Fibroblast of lung (primary cell): ENCODE data around the gene GGCX. TPM values are rescaled to one million over a fixed set of nuclear protein-coding genes. Genes with fewer than 3 reads are reported as not detected.

Source experiments
- DNase-seq, 2 donors: peaks; one replicate each; pipeline versions ENCODE4 v3.0.0 to v3.0.0-alpha.2; 2010; ENCODE audit warnings: low read depth in 2 of 2
- H2AFZ ChIP-seq: 2 replicates; pipeline ENCODE4 v1.5.1; 2012; ENCODE audit warnings: low read length, control low read depth, inconsistent platforms
- H3K27ac ChIP-seq: 2 replicates; pipeline ENCODE4 v1.5.1; 2011; ENCODE audit warnings: low read length, control low read depth; ENCODE audit not compliant: insufficient read depth
- H3K27me3 ChIP-seq: 2 replicates; pipeline ENCODE4 v1.5.1; 2011; ENCODE audit warnings: mild to moderate bottlenecking, low read length; ENCODE audit not compliant: control insufficient read depth, insufficient read depth
- H3K36me3 ChIP-seq: 2 replicates; pipeline ENCODE4 v1.5.1; 2011; ENCODE audit warnings: low read length; ENCODE audit not compliant: control insufficient read depth, insufficient read depth
- H3K4me1 ChIP-seq: 2 replicates; pipeline ENCODE4 v1.5.1; 2011; ENCODE audit warnings: low read length; ENCODE audit not compliant: control insufficient read depth, insufficient read depth; ENCODE audit errors: extremely low read depth
- H3K4me2 ChIP-seq: 2 replicates; pipeline ENCODE4 v1.5.1; 2011; ENCODE audit warnings: low read length, control low read depth; ENCODE audit not compliant: insufficient read depth; ENCODE audit errors: extremely low read depth
- H3K4me3 ChIP-seq, 4 experiments: fragments of 200-600 bp in 1 of 4; sonication (generic) in 1 of 4; replicated peaks in 1 of 4; 2 replicates each; pipeline ENCODE4 v1.5.1; 2011 to 2016; ENCODE audit warnings: low read length in 4 of 4, low read depth in 3 of 4, mild to moderate bottlenecking in 3 of 4, control low read depth in 2 of 4, inconsistent platforms in 1 of 4, mixed read lengths in 1 of 4; ENCODE audit not compliant: insufficient read depth in 1 of 4; ENCODE audit errors: control extremely low read depth in 1 of 4
- H3K79me2 ChIP-seq: 2 replicates; pipeline ENCODE4 v1.5.1; 2012; ENCODE audit warnings: mild to moderate bottlenecking, low read length, inconsistent platforms; ENCODE audit not compliant: control insufficient read depth, insufficient read depth
- H3K9ac ChIP-seq: 2 replicates; pipeline ENCODE4 v1.5.1; 2011; ENCODE audit warnings: mild to moderate bottlenecking, low read length, control low read depth; ENCODE audit not compliant: insufficient read depth
- H3K9me3 ChIP-seq: 2 replicates; pipeline ENCODE4 v1.5.1; 2012; ENCODE audit warnings: low read depth, low read length; ENCODE audit not compliant: control insufficient read depth, insufficient read depth
- H4K20me1 ChIP-seq: 2 replicates; pipeline ENCODE4 v1.5.1; 2011; ENCODE audit warnings: low read length; ENCODE audit not compliant: control insufficient read depth, insufficient read depth; ENCODE audit errors: extremely low read depth
- EZH2 ChIP-seq: IDR thresholded peaks from 2 replicates; pipeline ENCODE4 v1.5.1; 2012; ENCODE audit warnings: low read length, control low read depth, mild to moderate bottlenecking; ENCODE audit errors: missing control alignments
- polyA plus RNA-seq, 2 donors: library from polyadenylated mRNA; depleted of rRNA in 1 of 2; stranded (reverse) in 1 of 2; unstranded in 1 of 2; fragments of >200 nt; gene quantifications; 2 replicates each; pipeline ENCODE4 v1.2.1, GENCODE V29; 2011 to 2012; ENCODE audit warnings: missing spikeins in 1 of 2
- total RNA-seq: library from RNA; depleted of rRNA; stranded (reverse); fragments of >200 nt; gene quantifications from 2 replicates; pipeline ENCODE4 v1.2.1, GENCODE V29; 2014
- TF ChIP-seq, protein P1 (sequence below), 2 donors: IDR thresholded peaks in 1 of 2; conservative IDR thresholded peaks in 1 of 2; 1 replicate in 1 of 2; 2 replicates in 1 of 2; pipeline ENCODE4 v1.5.1; 2011 to 2012; ENCODE audit warnings: low read length in 2 of 2, control low read depth in 1 of 2, inconsistent platforms in 1 of 2, low read depth in 1 of 2, mild to moderate bottlenecking in 1 of 2

Gene GGCX
- total and polyA plus RNA-seq, 2 donors (not counting 1 experiment from before 2014, with no cell fraction given), result 34.4 to 46.1 TPM

- no peak overlapping the region for H3K4me3 ChIP-seq
- H4K20me1 ChIP-seq, result no peaks in the 10 kb centered on the region
- H3K36me3 ChIP-seq, result no peaks in the 10 kb centered on the region
- no peak overlapping the region for H3K27ac ChIP-seq
- DNase-seq, result no peak
- TF ChIP-seq EZH2, result no peak
- TF ChIP-seq, protein P1, sequence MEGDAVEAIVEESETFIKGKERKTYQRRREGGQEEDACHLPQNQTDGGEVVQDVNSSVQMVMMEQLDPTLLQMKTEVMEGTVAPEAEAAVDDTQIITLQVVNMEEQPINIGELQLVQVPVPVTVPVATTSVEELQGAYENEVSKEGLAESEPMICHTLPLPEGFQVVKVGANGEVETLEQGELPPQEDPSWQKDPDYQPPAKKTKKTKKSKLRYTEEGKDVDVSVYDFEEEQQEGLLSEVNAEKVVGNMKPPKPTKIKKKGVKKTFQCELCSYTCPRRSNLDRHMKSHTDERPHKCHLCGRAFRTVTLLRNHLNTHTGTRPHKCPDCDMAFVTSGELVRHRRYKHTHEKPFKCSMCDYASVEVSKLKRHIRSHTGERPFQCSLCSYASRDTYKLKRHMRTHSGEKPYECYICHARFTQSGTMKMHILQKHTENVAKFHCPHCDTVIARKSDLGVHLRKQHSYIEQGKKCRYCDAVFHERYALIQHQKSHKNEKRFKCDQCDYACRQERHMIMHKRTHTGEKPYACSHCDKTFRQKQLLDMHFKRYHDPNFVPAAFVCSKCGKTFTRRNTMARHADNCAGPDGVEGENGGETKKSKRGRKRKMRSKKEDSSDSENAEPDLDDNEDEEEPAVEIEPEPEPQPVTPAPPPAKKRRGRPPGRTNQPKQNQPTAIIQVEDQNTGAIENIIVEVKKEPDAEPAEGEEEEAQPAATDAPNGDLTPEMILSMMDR (conservative IDR thresholded peaks at IDR 0.05 in 1 of 2, IDR thresholded peaks at IDR 0.05 in 1 of 2; ENCODE audit: low read depth in 1 of 2, low read length in 2 of 2), result no peak
- H3K4me1 ChIP-seq, result peaks cover 2% of the 10 kb centered on the region
- no peak overlapping the region for H3K9ac ChIP-seq
- H3K79me2 ChIP-seq, result no peaks in the 10 kb centered on the region
- H2AFZ ChIP-seq, result no peak overlapping the region
- H3K9me3 ChIP-seq, result no peaks in the 10 kb centered on the region
- no peaks in the 10 kb centered on the region for H3K27me3 ChIP-seq
- no peak overlapping the region for H3K4me2 ChIP-seq
Measured at GRCh38 chr2:85497944-85498630, 63.2 kb downstream of the GGCX start.

- no peaks in the 10 kb centered on the region for H3K9me3 ChIP-seq
- no peak overlapping the region for H3K9ac ChIP-seq
- H3K27me3 ChIP-seq, result no peaks in the 10 kb centered on the region
- no peak overlapping the region for H2AFZ ChIP-seq
- TF ChIP-seq, protein P1 (conservative IDR thresholded peaks at IDR 0.05 in 1 of 2, IDR thresholded peaks at IDR 0.05 in 1 of 2; ENCODE audit: low read depth in 1 of 2, low read length in 2 of 2), result no peak
- no peak for TF ChIP-seq EZH2
- no peaks in the 10 kb centered on the region for H3K79me2 ChIP-seq
- no peak overlapping the region for H3K4me2 ChIP-seq
- no peak overlapping the region for H3K27ac ChIP-seq
- H3K4me3 ChIP-seq, result no peak overlapping the region
- no peaks in the 10 kb centered on the region for H4K20me1 ChIP-seq
- no peaks in the 10 kb centered on the region for H3K36me3 ChIP-seq
- no peaks in the 10 kb centered on the region for H3K4me1 ChIP-seq
- no peak for DNase-seq
Measured at GRCh38 chr2:85496436-85496835, 64.9 kb downstream of the GGCX start.

Other genes with a start within 250 kb of the GGCX start
- 80.4 and 112 TPM in 2 replicates for gene TGOLN2, start 233.5 kb downstream of the GGCX start, total RNA-seq
- gene TGOLN2, start 233.5 kb downstream of the GGCX start, polyA plus RNA-seq, result 128 and 130 TPM in 2 replicates
- gene RETSAT, start 207.0 kb downstream of the GGCX start, total RNA-seq, result 61.6 and 87.0 TPM in 2 replicates
- gene RETSAT, start 207.0 kb downstream of the GGCX start, polyA plus RNA-seq, result 38.6 and 39.3 TPM in 2 replicates
- gene ELMOD3, start 206.7 kb downstream of the GGCX start, total RNA-seq, result 20.3 and 27.9 TPM in 2 replicates
- 11.8 and 13.0 TPM in 2 replicates for gene ELMOD3, start 206.7 kb downstream of the GGCX start, polyA plus RNA-seq
- gene CAPG, start 151.1 kb downstream of the GGCX start, total RNA-seq, result 105 and 193 TPM in 2 replicates
- gene CAPG, start 151.1 kb downstream of the GGCX start, polyA plus RNA-seq, result 43.8 and 159 TPM in 2 replicates
- 0.77 and 2.1 TPM in 2 replicates for gene SH2D6, start 142.8 kb downstream of the GGCX start, total RNA-seq
- gene SH2D6, start 142.8 kb downstream of the GGCX start, polyA plus RNA-seq, result 0.16 and 0.29 TPM in 2 replicates
- 176 and 270 TPM in 2 replicates for gene MAT2A, start 22.3 kb downstream of the GGCX start, total RNA-seq
- gene MAT2A, start 22.3 kb downstream of the GGCX start, polyA plus RNA-seq, result 334 and 369 TPM in 2 replicates
- gene VAMP8, start 16.1 kb upstream of the GGCX start, total RNA-seq, result 2.1 and 2.3 TPM in 2 replicates
- gene VAMP8, start 16.1 kb upstream of the GGCX start, polyA plus RNA-seq, result 17.7 and 80.6 TPM in 2 replicates
- gene VAMP5, start 22.9 kb upstream of the GGCX start, total RNA-seq, result 45.5 and 69.5 TPM in 2 replicates
- gene VAMP5, start 22.9 kb upstream of the GGCX start, polyA plus RNA-seq, result 190 and 212 TPM in 2 replicates
- 187 and 247 TPM in 2 replicates for gene RNF181, start 34.3 kb upstream of the GGCX start, total RNA-seq
- 276 and 289 TPM in 2 replicates for gene RNF181, start 34.3 kb upstream of the GGCX start, polyA plus RNA-seq
- 11.8 and 13.2 TPM in 2 replicates for gene TMEM150A, start 41.2 kb upstream of the GGCX start, total RNA-seq
- gene TMEM150A, start 41.2 kb upstream of the GGCX start, polyA plus RNA-seq, result 11.4 and 15.5 TPM in 2 replicates
- gene C2orf68, start 50.6 kb upstream of the GGCX start, total RNA-seq, result 16.9 and 26.1 TPM in 2 replicates
- 11.0 and 15.4 TPM in 2 replicates for gene C2orf68, start 50.6 kb upstream of the GGCX start, polyA plus RNA-seq
- gene USP39, start 54.7 kb upstream of the GGCX start, total RNA-seq, result 34.9 and 41.1 TPM in 2 replicates
- gene USP39, start 54.7 kb upstream of the GGCX start, polyA plus RNA-seq, result 53.5 and 63.5 TPM in 2 replicates
- not detected in 2 replicates for gene SFTPB, start 106.7 kb upstream of the GGCX start, total RNA-seq
- gene SFTPB, start 106.7 kb upstream of the GGCX start, polyA plus RNA-seq, result not detected in 2 replicates
- under 0.01 TPM in 1 of 2 replicates, not detected in the other for gene GNLY, start 132.9 kb upstream of the GGCX start, total RNA-seq
- gene GNLY, start 132.9 kb upstream of the GGCX start, polyA plus RNA-seq, result not detected in 2 replicates
- 19.0 and 19.2 TPM in 2 replicates for gene ATOH8, start 192.5 kb upstream of the GGCX start, total RNA-seq
- 5.6 and 7.1 TPM in 2 replicates for gene ATOH8, start 192.5 kb upstream of the GGCX start, polyA plus RNA-seq